Activated B cell treated with CpG ODN at 0.5 μM for 24 hours (primary cell): Measurements from ENCODE around the gene TRIOBP. TPM values are rescaled to one million over a fixed set of nuclear protein-coding genes. Genes with fewer than 3 reads are reported as not detected.
"Not testable (repeated sequence)": the region's sequence is repeated elsewhere in the genome, so short reads cannot be mapped to it uniquely, and the experiment has no call there.

Source experiments
- ATAC-seq: fragments of 200-7000 bp; cut with Tn5 transposase; one replicate; pipeline ENCODE4 v1.10.0; 2021; ENCODE audit warnings: low read depth, mild to moderate bottlenecking, moderate library complexity
- CTCF ChIA-PET: fragments of 350-600 bp; sonication (Branson Sonifier 250); formaldehyde crosslinking; loops from one replicate; lab custom pipeline; 2021; ENCODE audit warnings: antibody characterized with exemption; lab: Charles Lee
- POLR2A ChIA-PET: fragments of 350-600 bp; sonication (Branson Sonifier 250); formaldehyde crosslinking; loops from one replicate; lab custom pipeline; 2021; ENCODE audit warnings: antibody characterized with exemption; lab: Charles Lee
- DNase-seq: peaks from one replicate; pipeline ENCODE4 v3.0.0; 2022
- H3K27ac Mint-ChIP-seq: one replicate; pipeline ENCODE4 v1.8.0; 2020; ENCODE audit warnings: mixed read lengths
- H3K27me3 Mint-ChIP-seq: one replicate; pipeline ENCODE4 v1.8.0; 2021; ENCODE audit warnings: mixed read lengths
- H3K36me3 Mint-ChIP-seq: one replicate; pipeline ENCODE4 v1.8.0; 2021; ENCODE audit warnings: low read depth, mixed read lengths
- H3K4me1 Mint-ChIP-seq: one replicate; pipeline ENCODE4 v1.8.0; 2021; ENCODE audit warnings: mixed read lengths
- H3K4me3 Mint-ChIP-seq: one replicate; pipeline ENCODE4 v1.8.0; 2020; ENCODE audit warnings: mild to moderate bottlenecking, mixed read lengths
- H3K9me3 Mint-ChIP-seq: one replicate; pipeline ENCODE4 v1.8.0; 2020; ENCODE audit warnings: mixed read lengths
- intact Hi-C: fragments of 100-400 bp; cut with micrococcal nuclease; formaldehyde crosslinking; loops from one replicate; pipeline ENCODE4 v1.15.1; 2024
- total RNA-seq: library from RNA; stranded (reverse); gene quantifications from 2 replicates; pipeline ENCODE4 v1.2.3, GENCODE V29; 2022
- TF ChIP-seq, protein P1 (sequence below): fragments of 200-600 bp; IDR thresholded peaks from one replicate; pipeline ENCODE4 v1.8.0; 2022; ENCODE audit warnings: antibody characterized with exemption, mild to moderate bottlenecking

The TRIOBP gene
- total RNA-seq, 1 donor from 2014 or later = 27.4 TPM

DNA sequence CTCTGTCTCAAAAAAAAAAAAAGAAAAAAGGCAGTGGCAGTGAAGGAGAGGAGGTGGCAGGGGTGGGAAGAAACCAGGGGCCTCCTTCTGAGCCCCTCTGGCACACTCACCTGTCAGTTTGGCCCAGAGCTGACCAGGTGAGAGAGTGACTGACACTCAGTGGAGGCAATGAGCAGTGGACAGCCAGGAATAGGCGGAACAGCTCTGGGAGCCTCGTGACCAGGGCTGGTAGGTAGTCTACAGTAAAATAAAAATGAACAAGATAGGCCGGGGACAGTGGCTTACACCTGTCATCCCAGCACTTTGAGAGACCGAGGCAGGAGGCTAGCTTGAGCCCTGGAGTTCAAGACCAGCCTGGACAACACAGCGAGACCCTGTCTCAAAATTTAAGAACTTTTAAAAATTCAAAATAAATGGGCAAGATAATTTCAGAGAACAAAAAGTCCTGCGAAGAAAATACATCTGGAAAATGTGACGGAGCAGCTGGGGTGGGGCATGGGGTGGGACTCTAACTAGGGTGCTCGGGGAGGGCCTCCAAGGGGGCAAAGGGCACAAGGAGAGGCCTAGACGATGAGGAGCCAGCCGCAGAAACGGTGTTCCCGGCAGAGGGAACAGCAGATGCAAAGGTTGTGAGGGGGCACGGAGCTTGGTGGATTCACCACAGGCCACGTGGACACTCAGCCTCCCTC lies 42.1 kb upstream of the TRIOBP start:
- no peak overlapping the region for H3K4me3 Mint-ChIP-seq
- H3K36me3 Mint-ChIP-seq = peaks cover 46% of the 10 kb centered on the region
- H3K9me3 Mint-ChIP-seq = no peaks in the 10 kb centered on the region
- H3K27me3 Mint-ChIP-seq = no peaks in the 10 kb centered on the region
- no peak for DNase-seq
- ChIA-PET CTCF (no interaction called here), POLR2A (interaction anchor here (0.5 to 1.1 kb wide), 6 partner anchors 11 to 102 kb away, joined by 3 to 5 read pairs (median 4); partner anchors contain the start of gene GGA1)
- TF ChIP-seq, protein P1, sequence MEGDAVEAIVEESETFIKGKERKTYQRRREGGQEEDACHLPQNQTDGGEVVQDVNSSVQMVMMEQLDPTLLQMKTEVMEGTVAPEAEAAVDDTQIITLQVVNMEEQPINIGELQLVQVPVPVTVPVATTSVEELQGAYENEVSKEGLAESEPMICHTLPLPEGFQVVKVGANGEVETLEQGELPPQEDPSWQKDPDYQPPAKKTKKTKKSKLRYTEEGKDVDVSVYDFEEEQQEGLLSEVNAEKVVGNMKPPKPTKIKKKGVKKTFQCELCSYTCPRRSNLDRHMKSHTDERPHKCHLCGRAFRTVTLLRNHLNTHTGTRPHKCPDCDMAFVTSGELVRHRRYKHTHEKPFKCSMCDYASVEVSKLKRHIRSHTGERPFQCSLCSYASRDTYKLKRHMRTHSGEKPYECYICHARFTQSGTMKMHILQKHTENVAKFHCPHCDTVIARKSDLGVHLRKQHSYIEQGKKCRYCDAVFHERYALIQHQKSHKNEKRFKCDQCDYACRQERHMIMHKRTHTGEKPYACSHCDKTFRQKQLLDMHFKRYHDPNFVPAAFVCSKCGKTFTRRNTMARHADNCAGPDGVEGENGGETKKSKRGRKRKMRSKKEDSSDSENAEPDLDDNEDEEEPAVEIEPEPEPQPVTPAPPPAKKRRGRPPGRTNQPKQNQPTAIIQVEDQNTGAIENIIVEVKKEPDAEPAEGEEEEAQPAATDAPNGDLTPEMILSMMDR = no peak
- peaks cover 16% of the 10 kb centered on the region for H3K4me1 Mint-ChIP-seq
- no peak overlapping the region for H3K27ac Mint-ChIP-seq
- no peak for ATAC-seq
- intact Hi-C loops = no loop called here

DNA sequence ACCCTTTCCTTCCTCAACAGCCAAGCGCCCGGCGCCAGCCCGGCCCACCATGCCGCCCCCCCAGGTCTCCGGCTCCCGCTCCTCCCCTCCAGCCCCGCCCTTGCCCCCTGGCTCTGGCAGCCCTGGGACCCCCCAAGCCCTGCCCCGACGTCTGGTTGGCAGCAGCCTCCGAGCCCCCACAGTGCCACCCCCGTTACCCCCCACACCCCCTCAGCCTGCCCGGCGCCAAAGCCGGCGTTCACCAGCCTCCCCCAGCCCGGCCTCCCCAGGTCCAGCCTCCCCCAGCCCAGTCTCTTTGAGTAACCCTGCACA lies 41.6 kb upstream of the TRIOBP start:
- intact Hi-C loops = no loop called here
- Mint-ChIP-seq H3K27ac (no peak overlapping the region), H3K4me3 (no peak overlapping the region), H3K27me3 (no peaks in the 10 kb centered on the region), H3K4me1 (peaks cover 21% of the 10 kb centered on the region), H3K9me3 (no peaks in the 10 kb centered on the region), H3K36me3 (peaks cover 41% of the 10 kb centered on the region)
- TF ChIP-seq, protein P1 = no peak
- DNase-seq = no peak
- POLR2A ChIA-PET = interaction anchor here (0.7 to 1.0 kb wide), 3 partner anchors 12 to 47 kb away, joined by 3 to 5 read pairs (median 5); partner anchors contain the start of gene GGA1
- CTCF ChIA-PET = interaction anchor here (4.9 kb wide), 1 partner anchor 12 kb away, joined by 58 read pairs; no protein-coding TSS in a partner anchor
- ATAC-seq = no peak

DNA sequence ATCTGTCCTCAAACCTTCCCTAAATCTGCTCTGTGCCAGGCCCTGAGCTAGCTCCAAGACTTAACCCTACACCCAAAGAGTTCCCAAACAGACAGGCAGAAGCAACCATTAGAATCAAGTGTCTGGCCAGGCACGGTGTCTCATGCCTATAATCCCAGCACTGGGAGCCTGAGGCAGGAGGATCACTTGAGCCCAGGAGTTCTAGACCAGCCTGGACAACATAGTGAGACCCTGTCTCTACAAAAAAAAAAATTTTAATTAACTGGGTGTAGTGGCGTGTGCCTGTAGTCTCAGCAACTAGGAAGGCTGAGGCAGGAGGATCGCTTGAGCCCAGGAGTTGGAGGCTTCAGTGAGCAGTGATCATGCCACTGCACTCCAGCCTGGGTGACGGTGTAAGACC lies 40.3 kb upstream of the TRIOBP start:
- DNase-seq, H3K4me3 Mint-ChIP-seq, H3K27me3 Mint-ChIP-seq, intact Hi-C loops, ATAC-seq, H3K9me3 Mint-ChIP-seq: not testable (repeated sequence)
- Mint-ChIP-seq H3K36me3 (peaks cover 31% of the 10 kb centered on the region), H3K27ac (peak overlapping the region; percentile 41), H3K4me1 (peaks cover 35% of the 10 kb centered on the region)
- ChIA-PET POLR2A (interaction anchor here (0.6 to 5.7 kb wide), 9 partner anchors 8 to 413 kb away, joined by 3 to 65 read pairs (median 7); partner anchors contain the start of genes GGA1 and NOL12), CTCF (interaction anchor here (4.9 kb wide), 1 partner anchor 14 kb away, joined by 58 read pairs; no protein-coding TSS in a partner anchor)

DNA sequence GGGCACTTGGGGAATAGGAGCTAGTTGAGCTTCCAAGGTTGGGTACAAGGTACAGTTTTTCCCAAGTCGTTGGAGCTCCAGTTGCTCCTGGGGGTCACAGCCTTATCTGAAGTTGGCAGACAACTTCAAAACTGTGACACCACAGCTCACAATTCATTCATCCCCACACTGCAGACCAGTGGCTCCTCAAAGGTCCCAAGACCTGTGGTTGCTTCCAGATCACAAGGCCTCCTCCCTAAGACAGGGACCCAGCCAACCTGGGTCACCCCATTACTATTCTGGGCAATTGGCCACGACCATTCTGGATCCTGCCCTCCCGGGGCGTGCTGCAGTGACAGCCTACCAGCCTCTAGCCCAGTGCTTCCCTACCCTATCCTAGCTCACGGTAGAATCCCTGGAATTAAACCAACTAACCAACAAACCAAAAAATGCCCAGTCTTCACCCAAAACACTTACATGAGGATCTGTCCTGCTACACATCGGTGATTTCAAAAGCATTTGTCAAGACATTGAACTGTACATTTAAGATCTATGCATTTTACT lies 39.2 kb upstream of the TRIOBP start:
- intact Hi-C loops = loop anchor here (1.0 kb wide), 5 partner anchors 14 to 49 kb away; partner anchors contain the start of genes GGA1 and NOL12
- Mint-ChIP-seq H3K4me3 (peak overlapping the region; percentile 93), H3K36me3 (peaks cover 31% of the 10 kb centered on the region), H3K9me3 (no peaks in the 10 kb centered on the region), H3K27me3 (no peaks in the 10 kb centered on the region), H3K27ac (peak overlapping the region; percentile 99), H3K4me1 (peaks cover 44% of the 10 kb centered on the region)
- ATAC-seq (no peak), DNase-seq (no peak)
- TF ChIP-seq, protein P1 = no peak
- ChIA-PET POLR2A (interaction anchor here (0.5 to 8.0 kb wide), 19 partner anchors 9 to 1024 kb away, joined by 3 to 181 read pairs (median 12); partner anchors contain the start of genes ANKRD54, GGA1, IFT27 and LGALS1), CTCF (interaction anchor here (0.9 to 5.4 kb wide), 12 partner anchors 15 to 308 kb away, joined by 3 to 107 read pairs (median 4); partner anchors contain the start of genes C22orf23, LGALS1, NOL12 and POLR2F)

DNA sequence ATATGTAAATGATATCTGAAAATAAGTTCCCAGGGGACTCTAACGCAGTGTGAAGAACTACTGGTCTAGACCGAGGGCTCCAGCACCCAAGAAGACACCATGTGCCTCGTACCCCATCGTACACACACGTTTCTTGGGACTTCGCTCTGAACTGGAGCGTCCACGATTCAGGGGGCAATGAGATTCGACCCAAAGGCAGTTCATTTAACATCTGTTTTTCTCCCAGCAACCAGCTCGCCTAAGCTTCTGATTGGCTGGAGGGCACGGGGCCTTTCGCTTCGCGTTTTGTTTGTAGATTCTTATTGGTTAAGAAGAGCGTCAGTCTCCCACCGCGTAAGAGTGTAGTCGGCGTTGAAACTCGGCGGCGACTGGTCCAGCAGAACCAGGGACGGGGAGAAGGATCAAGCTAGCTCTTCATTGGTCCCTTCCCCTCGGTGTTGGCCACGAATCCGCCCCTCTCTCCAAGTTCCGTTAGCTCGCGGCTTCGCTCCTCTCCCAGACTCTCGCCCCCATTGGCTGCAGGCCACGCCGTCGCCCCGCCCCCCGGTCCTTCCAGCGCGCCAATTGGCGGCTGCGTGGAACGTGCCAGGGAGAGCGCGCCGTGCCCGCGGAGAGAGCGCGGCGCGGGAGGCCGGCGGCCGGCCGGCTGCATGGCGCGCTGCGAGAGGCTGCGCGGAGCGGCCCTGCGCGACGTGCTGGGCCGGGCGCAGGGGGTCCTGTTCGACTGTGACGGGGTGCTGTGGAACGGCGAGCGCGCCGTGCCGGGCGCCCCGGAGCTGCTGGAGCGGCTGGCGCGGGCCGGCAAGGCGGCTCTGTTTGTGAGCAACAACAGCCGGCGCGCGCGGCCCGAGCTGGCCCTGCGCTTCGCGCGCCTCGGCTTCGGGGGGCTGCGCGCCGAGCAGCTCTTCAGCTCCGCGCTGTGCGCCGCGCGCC lies 38.4 kb upstream of the TRIOBP start, which contains the start of gene PDXP:
Gene PDXP (plus strand): TSS at position 591 of the 933 bp plus-strand sequence. CDS start 60 bp downstream, at position 651.
- ChIA-PET POLR2A (interaction anchor here (0.5 to 8.0 kb wide), 20 partner anchors 9 to 1862 kb away, joined by 3 to 181 read pairs (median 10); partner anchors contain the start of genes ANKRD54, ATF4, GGA1 and GTPBP1), CTCF (interaction anchor here (0.9 to 5.4 kb wide), 13 partner anchors 15 to 307 kb away, joined by 3 to 107 read pairs (median 4); partner anchors contain the start of genes C22orf23, LGALS1, NOL12 and POLR2F)
- ATAC-seq = peak; percentile 92
- Mint-ChIP-seq H3K36me3 (peaks cover 24% of the 10 kb centered on the region), H3K27me3 (no peaks in the 10 kb centered on the region), H3K27ac (peak within 1 kb of the TSS; percentile 99), H3K4me1 (peaks cover 47% of the 10 kb centered on the region), H3K4me3 (peak within 1 kb of the TSS; percentile 93), H3K9me3 (no peaks in the 10 kb centered on the region)
- TF ChIP-seq, protein P1 = no peak
- intact Hi-C loops = loop anchor here (1.0 kb wide), 5 partner anchors 15 to 50 kb away; partner anchors contain the start of genes GGA1 and NOL12
- peak; percentile 96 for DNase-seq
